ENCODE results near the gene RBM20.

- TF ChIP-seq CTCF (IDR thresholded peaks at IDR 0.05 in 4 of 5, conservative IDR thresholded peaks at IDR 0.05 in 1 of 5) (no peak), POLR2A (IDR thresholded peaks at IDR 0.05) (no peak)
Observed at GRCh38 chr10:110751850-110752249, 107.7 kb downstream of the RBM20 start.
